ENCODE measurements around the gene UBA3.
A peak's percentile ranks its signal among the peaks of the same experiment; 100 is the strongest.

UBA3 gene

GRCh38 chr3:69011096-69011730 lies 69.0 kb downstream of the UBA3 start:
- no peak for DNase-seq (ENCODE audit: low read depth)

- peak; percentile 68 for DNase-seq (ENCODE audit: low read depth)
Observed at GRCh38 chr3:69009559-69010410, 70.4 kb downstream of the UBA3 start.

- DNase-seq (ENCODE audit: low read depth), result no peak
Observed at GRCh38 chr3:69008980-69009379, 71.2 kb downstream of the UBA3 start.

- DNase-seq (ENCODE audit: low read depth), result no peak
Observed at GRCh38 chr3:69005791-69006482, 74.2 kb downstream of the UBA3 start.

- no peak for DNase-seq (ENCODE audit: low read depth)
Observed at GRCh38 chr3:69005071-69005790, 74.9 kb downstream of the UBA3 start.
